NCI-H2107 treated with DMSO at 0.1 percent for 48 hours (cell line): ENCODE data around the gene ATP6AP1.

Experiments used
- DNase-seq: peaks from one replicate; lab custom pipeline; 2025; ENCODE audit not compliant: unreplicated experiment; lab: John Stamatoyannopoulos, UW

Gene ATP6AP1

DNA sequence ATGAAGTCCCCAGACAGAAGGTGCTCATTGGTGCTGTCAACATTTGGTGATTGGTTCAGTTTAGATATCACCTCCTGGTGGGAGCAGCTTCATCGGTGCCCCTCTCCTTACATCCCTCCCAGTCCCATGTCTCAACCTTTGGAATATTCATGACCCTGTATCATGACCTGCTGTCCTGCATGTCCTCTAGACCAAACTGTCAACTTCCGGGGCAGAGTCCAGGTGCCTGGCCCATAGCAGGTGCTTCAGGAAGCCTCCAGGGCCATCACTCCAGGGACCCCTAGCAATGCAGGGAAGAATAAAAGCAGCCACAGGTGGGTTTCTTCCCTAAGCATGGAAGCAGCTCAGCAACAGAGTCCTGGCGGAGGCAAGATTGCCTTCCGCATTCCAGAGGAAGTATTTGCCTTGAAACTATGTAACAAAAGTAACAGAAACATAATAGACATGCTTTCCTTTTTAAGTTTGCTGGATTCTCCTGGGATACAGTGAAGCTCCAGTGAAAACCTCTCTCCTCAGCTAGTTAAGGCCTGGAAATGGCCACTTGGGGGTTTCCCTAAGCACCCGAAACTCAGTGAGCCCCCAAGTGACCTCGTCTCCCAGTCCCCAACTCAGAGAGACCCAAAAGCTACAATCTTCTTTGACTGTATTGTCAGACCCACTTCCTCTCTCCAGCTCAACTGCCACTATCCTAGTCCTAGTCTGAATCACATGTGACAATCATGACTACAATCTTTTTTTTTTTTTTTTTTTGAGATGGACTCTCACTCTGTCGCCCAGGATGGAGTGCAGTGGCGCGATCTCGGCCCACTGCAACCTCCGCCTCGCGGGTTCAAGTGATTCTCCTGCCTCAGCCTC lies 1.3 kb upstream of the ATP6AP1 start:
- no peak for DNase-seq

- DNase-seq, result no peak
Measured at GRCh38 chrX:154429711-154430110, 1.2 kb downstream of the ATP6AP1 start.

DNA sequence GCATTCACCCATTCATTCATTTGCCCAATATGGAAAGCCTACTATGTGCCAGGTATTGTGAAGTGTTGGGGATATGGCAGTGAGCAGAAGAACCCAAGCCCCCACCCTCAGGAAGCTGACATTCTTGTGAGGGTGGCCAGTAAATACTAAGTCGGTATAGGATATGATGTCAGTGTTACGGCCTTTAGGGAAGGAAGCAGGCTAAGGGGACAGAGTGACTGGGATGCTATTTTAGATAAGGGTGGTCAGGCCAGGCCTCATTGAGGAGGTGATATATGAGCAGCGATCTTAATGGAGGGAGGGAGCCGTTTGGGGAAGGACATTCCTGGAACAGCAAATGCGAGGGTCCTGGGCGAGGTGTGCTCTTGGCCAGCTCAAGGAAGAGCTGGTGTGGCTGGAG lies 2.0 kb downstream of the ATP6AP1 start:
- DNase-seq, result no peak

- DNase-seq, result no peak
Measured at GRCh38 chrX:154430916-154431315, 2.4 kb downstream of the ATP6AP1 start.

- DNase-seq, result no peak
Measured at GRCh38 chrX:154431341-154431740, 2.9 kb downstream of the ATP6AP1 start.

- no peak for DNase-seq
Measured at GRCh38 chrX:154432210-154432609, 3.7 kb downstream of the ATP6AP1 start.

DNA sequence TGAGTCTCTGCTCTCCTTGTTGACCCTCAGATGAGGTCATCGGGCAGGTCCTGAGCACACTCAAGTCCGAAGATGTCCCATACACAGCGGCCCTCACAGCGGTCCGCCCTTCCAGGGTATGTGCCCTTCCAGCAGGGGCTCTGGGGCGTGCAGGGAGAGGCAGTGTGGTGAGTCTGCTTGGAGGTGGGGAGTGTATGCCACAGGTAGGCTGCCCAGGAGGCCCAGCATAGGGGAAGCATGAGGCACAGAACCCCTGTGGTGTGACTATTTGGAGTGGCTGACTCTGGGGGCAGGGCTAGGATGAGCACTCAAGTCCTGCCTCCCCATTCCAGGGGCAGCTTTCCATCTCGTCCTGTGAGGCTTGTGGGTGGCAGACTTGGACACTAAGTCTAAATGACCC lies 5.1 kb downstream of the ATP6AP1 start:
- no peak for DNase-seq

GRCh38 chrX:154434394-154435168 lies 6.1 kb downstream of the ATP6AP1 start:
- DNase-seq, result no peak

- no peak for DNase-seq
Measured at GRCh38 chrX:154435171-154435733, 6.8 kb downstream of the ATP6AP1 start.

DNA sequence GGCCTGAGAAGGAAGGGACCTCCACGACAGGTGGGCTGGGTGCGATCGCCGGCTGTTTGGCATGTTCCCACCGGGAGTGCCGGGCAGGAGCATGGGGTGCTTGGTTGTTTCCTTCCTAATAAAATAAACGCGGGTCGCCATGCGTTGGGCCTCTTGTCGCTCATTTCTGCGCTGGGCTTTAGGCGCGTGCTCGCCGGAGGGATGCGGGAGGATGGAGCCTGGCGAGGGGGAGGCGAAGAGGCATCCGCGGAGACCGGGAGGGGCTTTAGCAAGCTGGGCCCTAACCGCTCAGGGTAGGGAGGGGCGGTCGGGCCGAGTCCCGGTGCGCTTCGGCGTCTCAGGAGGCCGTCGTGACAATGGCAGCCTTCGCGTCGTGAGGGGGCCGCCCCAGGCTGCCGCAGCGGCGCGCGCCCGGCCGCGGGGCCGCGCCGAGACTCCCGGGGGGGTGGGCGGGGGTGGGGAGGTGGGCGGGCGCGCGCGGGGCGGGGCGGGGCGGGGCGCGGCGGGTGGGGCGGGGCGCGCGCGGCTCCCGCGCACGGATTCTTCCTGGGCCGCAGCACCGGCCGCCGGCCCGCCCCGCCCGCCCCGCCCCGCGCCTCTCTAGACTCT lies 8.0 kb downstream of the ATP6AP1 start:
- no peak for DNase-seq

- no peak for DNase-seq
Measured at GRCh38 chrX:154436983-154437752, 8.7 kb downstream of the ATP6AP1 start, which contains the start of gene GDI1. GDI1 (plus strand) TSS chrX:154437154; CDS start chrX:154437255, 101 bp downstream.

- DNase-seq, result no peak
Measured at GRCh38 chrX:154437971-154438893, 9.8 kb downstream of the ATP6AP1 start.

GRCh38 chrX:154439841-154440240 lies 11.4 kb downstream of the ATP6AP1 start:
- no peak for DNase-seq

DNA sequence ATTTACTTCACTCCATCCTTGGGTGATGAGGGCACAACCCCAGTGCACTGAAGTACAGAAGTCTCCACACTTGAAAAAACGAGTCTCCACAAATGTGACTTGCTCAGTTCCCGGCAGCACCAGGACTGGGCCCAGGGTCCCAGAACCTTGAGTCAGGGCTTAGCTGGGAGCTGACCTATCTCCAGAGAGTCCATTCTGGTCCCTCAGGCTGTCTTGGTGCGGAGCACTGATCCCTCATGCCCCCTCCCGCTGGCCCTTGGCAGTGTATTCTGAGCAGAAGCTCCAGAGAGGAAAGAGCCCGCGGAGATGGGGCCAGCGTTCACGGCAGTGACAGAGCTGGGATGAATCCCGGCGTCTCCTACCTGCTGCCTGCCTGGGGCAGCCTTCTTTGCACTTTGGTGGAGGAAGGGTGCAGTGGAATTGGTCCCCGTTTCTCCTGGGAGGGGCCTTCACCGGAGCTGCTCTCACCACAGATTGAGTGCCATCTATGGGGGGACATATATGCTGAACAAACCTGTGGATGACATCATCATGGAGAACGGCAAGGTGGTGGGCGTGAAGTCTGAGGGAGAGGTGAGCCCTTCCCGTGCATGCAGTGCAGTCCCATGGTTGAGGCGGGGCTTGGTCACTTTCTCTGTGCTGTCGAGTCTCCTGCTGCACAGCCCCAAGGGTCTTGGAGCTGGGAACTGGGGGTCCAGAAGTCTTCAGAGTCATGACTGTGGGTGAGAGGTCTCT lies 12.3 kb downstream of the ATP6AP1 start:
- no peak for DNase-seq

GRCh38 chrX:154441564-154441963 lies 13.1 kb downstream of the ATP6AP1 start:
- no peak for DNase-seq

DNA sequence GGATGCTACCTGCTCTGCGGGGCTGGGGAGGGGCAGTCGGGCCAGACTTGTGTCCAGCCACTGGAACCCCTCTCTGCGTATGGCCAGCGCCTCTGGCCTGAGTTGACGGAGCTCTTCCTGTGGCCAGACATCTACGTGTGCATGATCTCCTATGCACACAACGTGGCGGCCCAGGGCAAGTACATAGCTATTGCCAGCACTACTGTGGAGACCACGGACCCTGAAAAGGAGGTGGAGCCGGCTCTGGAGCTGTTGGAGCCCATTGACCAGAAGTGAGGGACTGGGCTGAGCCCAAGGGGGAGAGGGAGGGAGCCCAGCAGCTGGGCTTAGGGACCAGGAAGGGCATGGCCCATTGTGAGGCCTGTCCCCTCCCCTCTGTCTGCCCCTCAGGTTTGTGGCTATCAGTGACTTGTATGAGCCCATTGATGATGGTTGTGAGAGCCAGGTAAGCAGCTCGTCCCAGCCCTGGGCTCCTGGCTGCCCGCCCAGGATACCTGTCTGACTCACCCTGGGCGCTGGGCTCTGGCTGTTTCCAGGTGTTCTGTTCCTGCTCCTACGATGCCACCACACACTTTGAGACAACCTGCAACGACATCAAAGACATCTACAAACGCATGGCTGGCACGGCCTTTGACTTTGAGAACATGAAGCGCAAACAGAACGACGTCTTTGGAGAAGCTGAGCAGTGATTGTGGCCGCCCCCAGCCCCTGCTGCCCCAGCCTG lies 13.7 kb downstream of the ATP6AP1 start:
- no peak for DNase-seq

DNA sequence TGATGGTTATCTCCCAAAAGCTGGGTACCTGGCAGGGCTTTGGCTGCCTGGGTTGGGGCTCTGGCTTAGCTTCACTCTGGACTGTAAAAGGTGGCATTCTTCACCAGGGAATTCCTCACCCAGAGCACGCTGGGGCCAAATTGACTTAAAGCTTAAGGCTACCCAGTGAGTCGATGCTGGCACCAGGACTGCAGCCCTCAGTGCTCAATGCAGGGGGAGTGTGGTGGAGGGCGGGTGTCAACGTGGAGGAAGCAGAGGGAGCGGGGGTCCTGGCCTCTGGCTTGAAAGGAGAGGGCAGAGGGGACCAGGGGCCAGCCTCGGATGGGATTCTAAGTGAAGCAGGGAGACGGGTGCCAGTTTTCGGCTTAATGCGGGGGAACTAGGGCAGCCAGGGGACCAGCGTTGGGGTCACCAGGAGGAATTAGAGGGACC lies 15.0 kb downstream of the ATP6AP1 start:
- DNase-seq, result no peak
